HepG2 (cell line): Measurements from ENCODE around the gene CCDC183. TPM values are rescaled to one million over a fixed set of nuclear protein-coding genes. Genes with fewer than 3 reads are reported as not detected.
A peak's percentile ranks its signal among the peaks of the same experiment; 100 is the strongest.

ENCODE experiments used
- ATAC-seq: fragments of 200-7000 bp; cut with Tn5 transposase; 3 replicates; pipeline ENCODE4 v1.9.1; 2020; ENCODE audit warnings: mild to moderate bottlenecking, moderate library complexity
- BruUV-seq: library from RNA; stranded (reverse); fragments of 400-500 nt; replicated peaks from 2 replicates; lab custom pipeline; 2021; lab: Mats Ljungman, UMichigan
- CTCF ChIA-PET: fragments of 300-600 bp; formaldehyde crosslinking; extraction: SDS; loops from one replicate; lab custom pipeline; 2021; ENCODE audit warnings: low total read pairs, inconsistent platforms, low intra/inter-chr PET ratio; lab: Yijun Ruan, JAX
- POLR2A ChIA-PET: fragments of 350-600 bp; sonication (Branson Sonifier 250); formaldehyde crosslinking; loops from one replicate; lab custom pipeline; 2020; ENCODE audit warnings: antibody characterized with exemption, inconsistent platforms; lab: Yijun Ruan, JAX
- DNase-seq: peaks from one replicate; pipeline ENCODE4 v3.0.0-alpha.2; 2015; ENCODE audit warnings: low spot score
- FAIRE-seq: peaks from 3 replicates; lab custom pipeline; 2011; peaks lifted over from hg19 to GRCh38; lab: Jason Lieb, UNC
- H2AFZ ChIP-seq: one replicate; pipeline ENCODE4 v1.6.1; 2011; ENCODE audit warnings: low read length, inconsistent platforms
- H3K27ac ChIP-seq: fragments of 300-600 bp; 3 replicates; pipeline ENCODE4 v1.8.0; 2011; ENCODE audit warnings: mixed run types, mild to moderate bottlenecking, mixed read lengths, low read length, inconsistent platforms; ENCODE audit not compliant: insufficient read depth; ENCODE audit errors: extremely low read length
- H3K27me3 ChIP-seq, 2 experiments: fragments of 200-600 bp in 1 of 2; 2 replicates in 1 of 2; 3 replicates in 1 of 2; pipeline versions ENCODE4 v1.6.0 to v1.8.0; 2011; ENCODE audit warnings: low read length in 2 of 2, mild to moderate bottlenecking in 2 of 2, moderate library complexity in 2 of 2, inconsistent platforms in 1 of 2; ENCODE audit not compliant: insufficient read depth in 2 of 2, control insufficient read depth in 1 of 2
- H3K36me3 ChIP-seq, 2 experiments: fragments of 200-600 bp in 1 of 2; replicated peaks in 1 of 2; 2 replicates in 1 of 2; 3 replicates in 1 of 2; pipeline versions ENCODE4 v1.5.1 to v1.8.0; 2011; ENCODE audit warnings: low read length in 2 of 2, inconsistent platforms in 1 of 2; ENCODE audit not compliant: insufficient read depth in 2 of 2, control insufficient read depth in 1 of 2
- H3K4me1 ChIP-seq: 2 replicates; pipeline ENCODE4 v1.5.1; 2012; ENCODE audit warnings: low read length, inconsistent platforms; ENCODE audit not compliant: insufficient read depth
- H3K4me2 ChIP-seq: 2 replicates; pipeline ENCODE4 v1.6.0; 2011; ENCODE audit warnings: low read depth, low read length, inconsistent platforms
- H3K4me3 ChIP-seq, 3 experiments: fragments of 200-600 bp in 1 of 3; sonication (generic), shearing (Covaris generic) in 1 of 3; replicated peaks in 1 of 3; 2 replicates each; pipeline ENCODE4 v1.5.1; 2011 to 2016; ENCODE audit warnings: low read length in 3 of 3, inconsistent platforms in 2 of 3, low read depth in 2 of 3, mild to moderate bottlenecking in 2 of 3, control low read depth in 1 of 3, mixed read lengths in 1 of 3; ENCODE audit not compliant: insufficient read depth in 1 of 3
- H3K79me2 ChIP-seq: one replicate; pipeline ENCODE4 v1.6.1; 2011; ENCODE audit warnings: low read length, inconsistent platforms; ENCODE audit not compliant: insufficient read depth
- H3K9ac ChIP-seq: 2 replicates; pipeline ENCODE4 v1.6.0; 2011; ENCODE audit warnings: mild to moderate bottlenecking, low read depth, low read length, inconsistent platforms; ENCODE audit not compliant: insufficient read depth
- H3K9me3 ChIP-seq: 2 replicates; pipeline ENCODE4 v1.5.1; 2012; ENCODE audit warnings: mild to moderate bottlenecking, low read length
- H4K20me1 ChIP-seq: 2 replicates; pipeline ENCODE4 v1.6.0; 2011; ENCODE audit warnings: inconsistent platforms, mild to moderate bottlenecking, low read length, moderate library complexity; ENCODE audit not compliant: insufficient read depth
- EP300 ChIP-seq, 3 experiments: sonication (generic) in 1 of 3; formaldehyde crosslinking in 1 of 3; IDR thresholded peaks; 2 replicates each; pipeline versions ENCODE4 v1.5.1 to v1.6.1; 2011 to 2020; ENCODE audit warnings: low read depth in 2 of 3, low read length in 2 of 3, borderline replicate concordance in 1 of 3, improper control_type of control experiment in 1 of 3, mild to moderate bottlenecking in 1 of 3, missing genetic modification reagents in 1 of 3, moderate library complexity in 1 of 3
- ISL2 ChIP-seq: sonication (generic); formaldehyde crosslinking; IDR thresholded peaks from 2 replicates; pipeline ENCODE4 v1.5.0; 2020; ENCODE audit warnings: missing genetic modification reagents
- JUNB ChIP-seq: sonication (generic); formaldehyde crosslinking; IDR thresholded peaks from 2 replicates; pipeline ENCODE4 v1.8.0; 2022; ENCODE audit warnings: missing genetic modification reagents, mild to moderate bottlenecking, borderline replicate concordance
- PHF21A ChIP-seq: sonication (generic); formaldehyde crosslinking; IDR thresholded peaks from 2 replicates; pipeline ENCODE4 v1.5.0; 2020; ENCODE audit warnings: mild to moderate bottlenecking, missing genetic modification reagents
- SOX13 ChIP-seq, 3 experiments: fragments of 450-650 bp in 1 of 3; sonication (generic) in 1 of 3; formaldehyde crosslinking in 1 of 3; IDR thresholded peaks in 2 of 3; conservative IDR thresholded peaks in 1 of 3; 2 replicates each; pipeline versions ENCODE4 v1.5.0 to v1.6.1; 2016 to 2020; ENCODE audit warnings: antibody characterized with exemption in 1 of 3, mild to moderate bottlenecking in 1 of 3, missing compliant biosample characterization in 1 of 3, missing genetic modification reagents in 1 of 3, moderate library complexity in 1 of 3
- ZHX2 ChIP-seq, 2 experiments: sonication (generic) in 1 of 2; formaldehyde crosslinking in 1 of 2; IDR thresholded peaks; 2 replicates each; pipeline versions ENCODE4 v1.6.1 to v1.9.0; 2014 to 2022; ENCODE audit warnings: antibody characterized with exemption in 1 of 2, borderline replicate concordance in 1 of 2, inconsistent platforms in 1 of 2, low read depth in 1 of 2, missing genetic modification reagents in 1 of 2
- ZNF800 ChIP-seq: sonication (generic); formaldehyde crosslinking; IDR thresholded peaks from 2 replicates; pipeline ENCODE4 v1.4.0; 2020; ENCODE audit warnings: missing genetic modification reagents
- WGBS: methylation state at CpG from one replicate; pipeline ENCODE4 v1.1.6; 2017; ENCODE audit warnings: low lambda C conversion rate; 5-methylcytosine and 5-hydroxymethylcytosine counted together
- in situ Hi-C: cut with HindIII; loops from 2 replicates; pipeline ENCODE4 v1.10.0; 2017; ENCODE audit warnings: low pct_unique_long_range_greater_than_20kb; ENCODE audit not compliant: extremely low pct_ligation_motif_present
- intact Hi-C: fragments of 100-400 bp; cut with micrococcal nuclease; formaldehyde crosslinking; loops from one replicate; pipeline ENCODE4 v1.10.0; 2022; ENCODE audit not compliant: unreplicated experiment
- polyA plus RNA-seq, 8 experiments: library from polyadenylated mRNA; depleted of rRNA in 3 of 8; stranded (reverse) in 7 of 8; unstranded in 1 of 8; fragments of >200 nt; fragmentation: Illumina TruSeq in 4 of 8; extraction: Trizol in 4 of 8; gene quantifications; 2 replicates each; pipeline versions ENCODE4 v1.2.1 to v1.2.3, GENCODE V29; 2011 to 2016; ENCODE audit warnings: low read depth in 4 of 8, missing spikeins in 1 of 8, mixed read lengths in 1 of 8; ENCODE audit not compliant: insufficient read depth in 1 of 8
- total RNA-seq, 5 experiments: library from RNA; depleted of rRNA; stranded (reverse); fragments of >200 nt; fragmentation: Illumina TruSeq; extraction: Trizol; gene quantifications; 2 replicates each; pipeline ENCODE4 v1.2.3, GENCODE V29; 2016; ENCODE audit warnings: low read depth in 1 of 5
- TF ChIP-seq, protein P1 (sequence below), 2 experiments: sonication (generic) in 1 of 2; formaldehyde crosslinking in 1 of 2; IDR thresholded peaks; 2 replicates each; pipeline versions ENCODE4 v1.4.0 to v1.6.1; 2016 to 2020; ENCODE audit warnings: borderline replicate concordance in 1 of 2, low read depth in 1 of 2, mild to moderate bottlenecking in 1 of 2, missing genetic modification reagents in 1 of 2

The CCDC183 gene
- total and polyA plus RNA-seq, 2 of the 13 experiments (the other 11 are each of a cell fraction or from before 2014, with no cell fraction given), result 5.0 to 66.4 TPM

DNA sequence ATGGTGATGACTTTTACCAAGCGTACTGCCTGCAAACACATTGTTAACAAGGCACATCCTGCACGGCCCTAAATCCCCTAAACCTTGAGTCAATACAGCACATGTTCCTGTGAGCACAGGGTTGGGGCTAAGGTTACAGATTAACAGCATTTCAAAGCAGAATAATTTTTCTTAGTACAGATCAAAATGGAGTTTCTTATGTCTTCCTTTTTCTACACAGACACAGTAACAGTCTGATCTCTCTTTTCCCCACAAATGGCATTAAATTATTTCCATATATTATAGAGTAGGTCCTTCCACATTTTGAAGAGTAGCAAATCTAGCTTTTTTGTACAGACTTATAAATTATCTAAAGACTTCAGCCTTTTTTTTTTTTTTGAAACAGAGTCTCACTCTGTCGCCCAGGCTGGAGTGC lies 6.6 kb upstream of the CCDC183 start:
- peak overlapping the region; percentile 62 for H3K9ac ChIP-seq
- peak overlapping the region; percentile 91 for H3K4me2 ChIP-seq
- intact Hi-C loops, result loop anchor here (5.0 to 10.0 kb wide), 3 partner anchors 58 to 138 kb away; partner anchors contain the start of genes PHPT1 and TRAF2
- H2AFZ ChIP-seq, result no peak overlapping the region
- in situ Hi-C loops, result no loop called here
- 0 out of 5 replicates have a peak, but pooled peaks cover 0 to 12% of the 10 kb centered on the region in 2 experiments for H3K36me3 ChIP-seq
- ChIA-PET POLR2A (interaction anchor here (1.6 kb wide), 1 partner anchor 10 kb away, joined by 22 read pairs; no protein-coding TSS in a partner anchor), CTCF (no interaction called here)
- no peaks in the 10 kb centered on the region for H3K9me3 ChIP-seq
- WGBS, result 0% methylated on average over 3 of the region's 3 CpGs
- FAIRE-seq (peak; percentile 70), DNase-seq (peak; percentile 89), ATAC-seq (no peak)
- no TSS peak for BruUV-seq
- peak overlapping the region in 1 of 3 experiments; percentile 41; a peak in 1 of 6 replicates for H3K4me3 ChIP-seq
- no peaks in the 10 kb centered on the region; a peak in 1 of 5 replicates for H3K27me3 ChIP-seq
- peak overlapping the region; percentile 91 for H3K27ac ChIP-seq
- no peaks in the 10 kb centered on the region for H4K20me1 ChIP-seq
- peaks cover 82% of the 10 kb centered on the region for H3K4me1 ChIP-seq
- peaks cover 25% of the 10 kb centered on the region for H3K79me2 ChIP-seq
- TF ChIP-seq SOX13 (IDR thresholded peaks at IDR 0.05) (no peak), SOX13 (CRISPR knock-in tag; conservative IDR thresholded peaks at IDR 0.05 in 1 of 2, IDR thresholded peaks at IDR 0.05 in 1 of 2) (peak in 1 of 2 experiments; percentile 62; a peak in 2 of 4 replicates), PHF21A (CRISPR knock-in tag) (peak; percentile 6; the same call in 1 of the 2 replicates), ZNF800 (CRISPR knock-in tag) (no peak), ZHX2 (IDR thresholded peaks at IDR 0.05; ENCODE audit: low read depth) (0 out of 2 replicates have a peak, but pooled peaks have one; percentile 10), ZHX2 (CRISPR knock-in tag; IDR thresholded peaks at IDR 0.05; ENCODE audit: borderline replicate concordance) (no peak), ISL2 (CRISPR knock-in tag) (0 out of 2 replicates have a peak, but pooled peaks have one; percentile 25), JUNB (CRISPR knock-in tag) (no peak), EP300 (IDR thresholded peaks at IDR 0.05; ENCODE audit: low read depth in 2 of 2, low read length in 2 of 2) (peak in 1 of 2 experiments; percentile 85; a peak in 2 of 4 replicates), EP300 (CRISPR knock-in tag; IDR thresholded peaks at IDR 0.05; ENCODE audit: borderline replicate concordance) (no peak)
- TF ChIP-seq, protein P1, sequence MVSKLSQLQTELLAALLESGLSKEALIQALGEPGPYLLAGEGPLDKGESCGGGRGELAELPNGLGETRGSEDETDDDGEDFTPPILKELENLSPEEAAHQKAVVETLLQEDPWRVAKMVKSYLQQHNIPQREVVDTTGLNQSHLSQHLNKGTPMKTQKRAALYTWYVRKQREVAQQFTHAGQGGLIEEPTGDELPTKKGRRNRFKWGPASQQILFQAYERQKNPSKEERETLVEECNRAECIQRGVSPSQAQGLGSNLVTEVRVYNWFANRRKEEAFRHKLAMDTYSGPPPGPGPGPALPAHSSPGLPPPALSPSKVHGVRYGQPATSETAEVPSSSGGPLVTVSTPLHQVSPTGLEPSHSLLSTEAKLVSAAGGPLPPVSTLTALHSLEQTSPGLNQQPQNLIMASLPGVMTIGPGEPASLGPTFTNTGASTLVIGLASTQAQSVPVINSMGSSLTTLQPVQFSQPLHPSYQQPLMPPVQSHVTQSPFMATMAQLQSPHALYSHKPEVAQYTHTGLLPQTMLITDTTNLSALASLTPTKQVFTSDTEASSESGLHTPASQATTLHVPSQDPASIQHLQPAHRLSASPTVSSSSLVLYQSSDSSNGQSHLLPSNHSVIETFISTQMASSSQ (IDR thresholded peaks at IDR 0.05; ENCODE audit: low read depth), result peak; percentile 91
- TF ChIP-seq, protein P1 (CRISPR knock-in tag; IDR thresholded peaks at IDR 0.05; ENCODE audit: borderline replicate concordance), result peak; percentile 86; the same call in 1 of the 2 replicates
